HG02759 (cell line): Measurements from ENCODE around the gene TOMM20.
"Not testable (repeated sequence)": the region's sequence is repeated elsewhere in the genome, so short reads cannot be mapped to it uniquely, and the experiment has no call there.

ENCODE experiments used
- ATAC-seq: cut with Tn5 transposase; IDR thresholded peaks from one replicate; pipeline ENCODE4 v1.9.1; 2021; ENCODE audit warnings: mild to moderate bottlenecking, moderate library complexity; ENCODE audit not compliant: unreplicated experiment

Gene TOMM20

DNA sequence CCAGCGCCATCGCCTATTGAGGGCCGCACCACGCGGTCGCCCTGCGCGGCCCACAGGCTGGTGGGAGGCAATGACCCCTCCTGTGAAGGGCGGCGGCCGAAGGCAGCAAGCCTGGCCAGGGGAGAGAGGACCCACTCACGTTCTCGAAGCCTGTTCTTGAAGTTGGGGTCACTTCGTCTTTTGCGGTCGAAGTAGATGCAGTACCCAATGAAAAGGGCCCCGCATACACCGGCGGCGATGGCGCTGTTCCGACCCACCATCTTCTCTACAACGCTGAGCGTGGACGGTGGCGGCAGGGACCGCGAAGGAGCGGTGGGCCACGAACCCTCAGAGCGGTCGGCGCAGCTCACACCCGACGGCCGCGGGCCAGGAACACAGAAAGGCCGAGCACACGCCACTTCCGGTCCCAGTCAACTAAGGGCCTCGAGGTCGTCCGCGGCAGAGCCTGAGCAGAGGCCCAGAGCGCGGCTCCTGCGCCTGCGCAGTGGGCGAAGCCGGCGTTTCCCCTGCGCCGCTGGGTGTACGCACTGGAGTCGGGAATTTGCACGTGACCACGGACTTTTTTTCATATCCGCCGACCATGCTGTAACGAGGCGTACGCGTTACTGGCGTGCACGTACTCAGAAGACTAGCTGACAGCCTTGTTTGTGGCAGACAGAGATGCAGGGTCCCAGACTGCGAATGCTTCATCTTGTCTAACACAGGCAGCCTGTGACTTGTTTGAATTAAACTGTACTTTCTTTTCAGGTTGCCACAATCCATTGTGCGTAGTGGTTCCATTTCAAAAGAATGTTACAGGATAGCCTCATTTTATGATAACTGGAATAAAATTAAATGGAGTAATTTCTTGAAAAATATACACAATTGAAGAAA, at the start of gene TOMM20:
Gene TOMM20 (minus strand): TSS at position 382 of the 873 bp plus-strand sequence. CDS start 122 bp downstream, at position 260.
- peak; percentile 96 for ATAC-seq

DNA sequence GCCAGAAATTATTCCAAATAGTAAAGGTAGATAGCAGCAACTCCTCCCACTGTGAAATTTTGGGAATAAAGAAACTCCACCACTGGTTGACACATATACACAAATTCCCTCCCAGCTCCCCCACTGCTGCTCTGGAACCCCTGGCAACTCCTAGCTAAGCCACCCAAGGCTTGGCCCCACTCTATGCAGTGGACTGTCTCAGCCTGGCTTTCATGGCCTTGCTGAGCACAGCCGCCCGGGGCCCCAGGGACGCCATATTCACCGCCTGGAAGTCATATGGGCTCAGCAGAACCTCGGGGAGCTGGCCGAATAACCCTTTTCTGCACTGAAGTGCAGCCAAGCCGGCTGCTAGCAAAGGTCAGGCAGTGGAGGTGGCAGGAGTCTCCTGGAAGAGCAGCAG, 47.8 kb upstream of the TOMM20 start:
- no peak for ATAC-seq

DNA sequence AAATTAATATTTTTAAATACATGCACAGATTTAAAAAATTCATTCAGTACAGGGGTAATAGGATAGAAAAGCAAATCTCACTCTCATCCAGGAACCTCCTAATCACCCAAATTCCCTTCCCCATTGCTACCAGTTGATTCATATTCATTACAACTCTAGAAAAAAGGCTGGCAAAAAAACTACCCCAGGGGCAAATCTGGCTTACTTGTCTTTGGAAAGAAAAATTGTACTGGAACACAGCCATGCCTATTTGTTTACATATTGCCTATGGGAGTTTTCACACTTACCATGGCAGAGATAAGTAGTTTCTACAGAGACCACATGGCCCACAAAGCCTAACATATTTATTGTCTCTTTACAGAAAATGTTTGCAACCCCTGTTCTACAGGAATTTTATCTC, 41.3 kb upstream of the TOMM20 start:
- no peak for ATAC-seq

- ATAC-seq = no peak
These were observed 39.7 kb upstream of the TOMM20 start for GRCh38 chr1:235168375-235168774.

GRCh38 chr1:235161685-235162327, 33.2 kb upstream of the TOMM20 start:
- no peak for ATAC-seq

- ATAC-seq = peak; percentile 96
These were observed 32.5 kb upstream of the TOMM20 start, which contains the start of gene RBM34 for GRCh38 chr1:235160957-235161684. TSS of gene RBM34 (minus strand) at chr1:235161250. CDS start at chr1:235161226, 24 bp downstream.

GRCh38 chr1:235160383-235160956, 31.8 kb upstream of the TOMM20 start:
- peak; percentile 43 for ATAC-seq

GRCh38 chr1:235159930-235160329, 31.3 kb upstream of the TOMM20 start:
- ATAC-seq = not testable (repeated sequence)

GRCh38 chr1:235159284-235159683, 30.6 kb upstream of the TOMM20 start:
- ATAC-seq = not testable (repeated sequence)

- ATAC-seq = no peak
These were observed 30.0 kb upstream of the TOMM20 start for GRCh38 chr1:235158680-235159079.

DNA sequence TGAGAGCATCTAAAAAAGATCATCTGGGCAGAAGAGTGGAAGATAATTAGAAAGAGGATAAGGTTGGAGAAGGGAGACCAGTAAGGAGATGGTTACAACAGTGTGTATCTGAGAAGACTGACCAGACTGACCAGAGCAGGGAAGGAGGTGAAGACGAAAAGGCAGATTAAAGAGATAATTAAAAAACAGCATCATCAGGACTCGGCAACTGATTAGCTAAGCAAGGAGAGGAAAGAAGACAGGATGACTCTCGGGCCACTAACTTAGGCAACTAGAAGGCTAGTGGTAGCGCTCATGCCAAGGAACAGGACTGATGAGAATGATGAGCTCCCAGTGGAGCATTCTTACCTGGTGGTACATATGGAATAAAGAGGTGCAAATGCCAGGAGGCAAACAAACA, 28.5 kb upstream of the TOMM20 start:
- no peak for ATAC-seq

GRCh38 chr1:235156740-235157139, 28.1 kb upstream of the TOMM20 start:
- no peak for ATAC-seq

DNA sequence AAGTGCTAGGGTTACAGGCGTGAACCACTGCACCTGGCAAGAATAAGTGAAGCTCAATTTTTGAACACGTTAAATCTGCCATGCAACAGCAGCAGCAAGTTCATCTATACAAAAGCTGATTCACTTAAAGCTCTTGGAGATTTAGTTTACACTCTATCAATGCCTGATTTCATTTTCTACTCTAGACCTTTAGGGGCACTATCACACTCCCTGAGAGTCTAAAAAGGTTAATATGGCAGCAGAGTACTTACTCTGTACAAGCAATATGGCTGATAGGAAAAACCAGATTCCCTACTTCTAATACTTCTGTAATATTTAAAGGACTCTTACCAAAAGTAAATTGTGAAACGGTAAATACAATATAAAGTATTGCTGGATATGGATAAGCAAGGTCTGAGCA, 27.6 kb upstream of the TOMM20 start:
- no peak for ATAC-seq

DNA sequence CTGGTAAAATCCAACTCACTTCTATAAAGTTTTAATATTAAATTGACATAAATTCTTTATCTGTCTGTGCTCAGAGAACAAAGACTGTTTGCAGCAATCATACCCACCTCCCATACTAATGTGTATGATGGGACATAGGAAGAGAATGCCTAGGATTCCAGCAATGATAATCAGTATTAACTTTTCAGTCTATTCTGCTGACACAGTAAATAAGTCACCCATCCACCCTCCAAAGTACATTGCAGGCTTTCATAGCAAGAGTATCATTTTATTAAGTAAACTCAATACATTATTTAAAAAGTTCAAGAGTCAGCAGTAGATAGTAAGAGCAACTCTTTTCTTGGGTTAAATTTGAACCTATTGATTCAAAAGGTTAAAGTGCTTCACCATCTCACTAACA, 23.6 kb upstream of the TOMM20 start:
- ATAC-seq = no peak

GRCh38 chr1:235151033-235151432, 22.4 kb upstream of the TOMM20 start:
- no peak for ATAC-seq

- ATAC-seq = no peak
These were observed 21.2 kb upstream of the TOMM20 start for GRCh38 chr1:235149824-235150223.

GRCh38 chr1:235147269-235147668, 18.6 kb upstream of the TOMM20 start:
- no peak for ATAC-seq

GRCh38 chr1:235145639-235146038, 17.0 kb upstream of the TOMM20 start:
- ATAC-seq = no peak

DNA sequence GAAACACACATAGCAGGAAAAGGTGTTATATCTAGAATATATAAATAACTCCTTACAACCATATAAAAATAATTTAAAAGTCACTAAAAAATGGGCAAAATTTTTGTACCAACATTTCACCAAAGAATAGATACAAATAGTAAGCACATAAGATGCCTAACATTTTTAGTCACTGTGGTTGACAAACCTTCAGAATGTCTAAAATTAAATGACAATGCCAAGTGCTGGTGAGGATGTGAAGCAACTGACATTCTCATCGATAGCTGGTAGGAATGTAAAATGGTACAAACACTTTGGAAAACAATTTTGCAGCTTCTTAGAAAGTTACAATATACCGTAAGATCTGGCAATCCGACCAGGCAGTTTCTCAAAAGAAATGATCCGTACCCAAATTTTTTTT, 14.4 kb upstream of the TOMM20 start:
- no peak for ATAC-seq

DNA sequence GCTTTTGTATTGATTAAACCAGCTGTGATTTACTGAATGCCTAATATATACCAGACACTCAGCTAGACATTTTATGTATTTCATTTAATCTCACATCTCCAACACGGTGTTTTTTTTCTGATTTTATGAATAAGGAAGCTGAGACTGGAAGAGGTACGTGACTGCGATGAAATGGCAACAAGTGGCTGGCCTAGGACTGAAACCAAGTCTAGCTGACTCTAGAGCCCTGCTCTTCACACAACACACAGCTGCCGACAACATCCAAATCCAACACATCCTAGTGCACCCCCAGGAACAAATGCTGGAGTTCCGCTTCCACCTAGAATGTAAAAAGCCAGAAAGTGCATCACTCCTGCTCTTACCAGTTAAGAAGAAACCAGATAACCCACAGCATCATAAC, 10.7 kb upstream of the TOMM20 start:
- no peak for ATAC-seq

- no peak for ATAC-seq
These were observed 10.2 kb upstream of the TOMM20 start for GRCh38 chr1:235138821-235139220.
